SH-SY5Y (cell line): ENCODE measurements around the gene UFSP1.

Experiments used
- GATA2 ChIP-seq: IDR thresholded peaks from 2 replicates; pipeline ENCODE4 v1.6.1; 2011; ENCODE audit warnings: mild to moderate bottlenecking, low read depth, low read length
- GATA3 ChIP-seq: IDR thresholded peaks from 2 replicates; pipeline ENCODE4 v1.6.1; 2011; ENCODE audit warnings: low read depth, mild to moderate bottlenecking, low read length, moderate library complexity

Gene UFSP1

GRCh38 chr7:100852048-100852872 lies 37.3 kb downstream of the UFSP1 start, which contains the start of gene SLC12A9:
TSS of gene SLC12A9 (plus strand) at chr7:100852713. CDS start at chr7:100854198, 1,485 bp downstream.
- TF ChIP-seq GATA3 (no peak), GATA2 (no peak)

- TF ChIP-seq GATA3: no peak
- no peak for TF ChIP-seq GATA2
Measured at GRCh38 chr7:100847360-100847759, 42.2 kb downstream of the UFSP1 start.

- TF ChIP-seq GATA3 (no peak), GATA2 (no peak)
Measured at GRCh38 chr7:100840470-100841100, 48.9 kb downstream of the UFSP1 start.

- no peak for TF ChIP-seq GATA3
- no peak for TF ChIP-seq GATA2
Measured at GRCh38 chr7:100839361-100839760, 50.2 kb downstream of the UFSP1 start.
